Stimulated activated CD8-positive, alpha-beta memory T cell treated with anti-CD3 and anti-CD28 coated beads, Interleukin-15, amount 100 ng/mL, for 4 hours (primary cell): Measurements from ENCODE around the gene LIM2.

Experiments
- DNase-seq, 2 donors: peaks; one replicate each; pipeline ENCODE4 v3.0.0-alpha.2; 2020; ENCODE audit warnings: low read depth in 2 of 2

LIM2 gene

GRCh38 chr19:51396175-51396574 is 8.4 kb upstream of the LIM2 start:
- no peak for DNase-seq

- peak; percentile 74 to 86 for DNase-seq
These were observed 6.5 kb upstream of the LIM2 start for GRCh38 chr19:51394050-51394836.

GRCh38 chr19:51392701-51393100 is 4.9 kb upstream of the LIM2 start:
- DNase-seq, result no peak

GRCh38 chr19:51391073-51391611 is 3.4 kb upstream of the LIM2 start:
- DNase-seq, result no peak

- DNase-seq, result no peak
These were observed 1.4 kb upstream of the LIM2 start for GRCh38 chr19:51389143-51389542.

- no peak for DNase-seq
These were observed 773 bp downstream of the LIM2 start for GRCh38 chr19:51386882-51387520.

- no peak for DNase-seq
These were observed 5.8 kb downstream of the LIM2 start for GRCh38 chr19:51382004-51382403.

GRCh38 chr19:51380379-51380778 is 7.4 kb downstream of the LIM2 start:
- no peak for DNase-seq

- no peak for DNase-seq
These were observed 10.4 kb downstream of the LIM2 start for GRCh38 chr19:51377422-51377821.

GRCh38 chr19:51375504-51376221 is 12.1 kb downstream of the LIM2 start:
- no peak for DNase-seq

GRCh38 chr19:51372649-51373504 is 14.9 kb downstream of the LIM2 start, which contains the start of gene NKG7:
Gene NKG7 (minus strand): TSS chr19:51372654. CDS start chr19:51372535, 119 bp downstream.
- peak; percentile 78 to 91 for DNase-seq

GRCh38 chr19:51372021-51372648 is 15.6 kb downstream of the LIM2 start:
- no peak for DNase-seq

- DNase-seq, result no peak
These were observed 16.5 kb downstream of the LIM2 start for GRCh38 chr19:51371186-51371690.

- no peak for DNase-seq
These were observed 17.5 kb downstream of the LIM2 start for GRCh38 chr19:51370230-51370629.

- no peak for DNase-seq
These were observed 19.1 kb downstream of the LIM2 start, which contains the start of gene CLDND2 for GRCh38 chr19:51368366-51369282. Gene CLDND2 (minus strand): TSS chr19:51369003. CDS start chr19:51368577, 426 bp downstream.

GRCh38 chr19:51367565-51368365 is 20.0 kb downstream of the LIM2 start:
- DNase-seq, result peak; percentile 96

- no peak for DNase-seq
These were observed 20.6 kb downstream of the LIM2 start for GRCh38 chr19:51367255-51367564.

- DNase-seq, result peak; percentile 78 to 87
These were observed 21.2 kb downstream of the LIM2 start for GRCh38 chr19:51366389-51367254.
